Stimulated activated CD8-positive, alpha-beta memory T cell treated with anti-CD3 and anti-CD28 coated beads, Interleukin-12 subunit alpha, Interleukin-12 subunit beta, amount 100 ng/mL, for 4 hours (primary cell): ENCODE data around the gene CCDC152.

ENCODE experiments used
- DNase-seq: peaks from one replicate; pipeline ENCODE4 v3.0.0-alpha.2; 2020; ENCODE audit warnings: low read depth

CCDC152 gene

DNA sequence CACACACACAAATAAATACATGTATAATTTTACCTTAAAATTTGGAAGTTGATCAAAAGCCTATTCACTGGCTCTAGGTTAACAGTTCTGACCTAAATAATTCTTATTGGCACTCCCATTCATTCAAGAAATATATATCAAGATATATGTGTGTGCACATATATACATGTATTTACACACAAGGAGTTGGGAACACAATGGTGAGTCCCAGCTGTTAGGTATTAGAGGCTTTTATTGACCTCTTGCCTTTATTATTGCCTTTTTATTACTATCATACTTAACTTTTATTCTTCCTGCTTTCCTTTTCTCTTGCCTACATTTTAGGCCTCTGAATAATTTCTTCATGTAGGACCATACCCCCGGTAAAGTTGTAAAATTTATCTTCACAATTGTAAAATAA, 25.0 kb downstream of the CCDC152 start:
- DNase-seq, result no peak

DNA sequence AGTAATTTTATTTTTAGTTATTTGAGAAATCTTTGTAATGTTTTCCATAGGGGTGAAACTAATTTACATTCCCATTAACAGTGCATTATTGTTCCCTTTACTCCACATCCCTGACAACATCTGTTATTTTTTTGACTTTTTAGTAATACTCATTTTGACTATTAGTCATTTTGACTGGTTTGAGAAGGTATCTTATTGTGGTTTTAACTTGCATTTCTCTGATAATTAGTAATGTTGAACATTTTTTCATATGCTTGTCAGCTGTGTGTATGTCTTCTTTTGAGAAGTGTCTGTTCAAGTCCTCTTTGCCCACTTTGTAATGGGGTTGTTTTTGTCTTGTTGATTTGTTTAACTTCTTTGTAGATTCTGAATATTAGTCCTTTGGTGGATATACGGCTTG, 27.5 kb downstream of the CCDC152 start:
- DNase-seq, result no peak

DNA sequence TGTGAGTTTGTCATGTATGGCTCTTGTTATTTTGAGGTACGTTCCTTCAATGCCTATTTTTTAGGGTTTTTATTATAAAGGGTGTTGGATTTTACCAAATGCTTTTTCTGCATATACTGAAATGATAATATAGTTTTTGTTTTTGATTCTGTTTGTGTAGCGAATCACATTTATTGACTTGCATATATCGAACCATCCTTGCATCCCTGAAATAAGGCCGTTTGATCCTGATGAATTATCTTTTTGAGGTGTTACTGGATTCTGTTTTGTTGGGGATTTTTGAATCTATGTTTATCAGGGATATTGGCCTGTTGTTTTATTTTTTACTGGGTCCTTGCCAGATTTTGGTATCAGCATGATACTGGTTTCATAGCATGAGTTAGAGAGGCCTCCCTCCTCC, 29.1 kb downstream of the CCDC152 start:
- no peak for DNase-seq

DNA sequence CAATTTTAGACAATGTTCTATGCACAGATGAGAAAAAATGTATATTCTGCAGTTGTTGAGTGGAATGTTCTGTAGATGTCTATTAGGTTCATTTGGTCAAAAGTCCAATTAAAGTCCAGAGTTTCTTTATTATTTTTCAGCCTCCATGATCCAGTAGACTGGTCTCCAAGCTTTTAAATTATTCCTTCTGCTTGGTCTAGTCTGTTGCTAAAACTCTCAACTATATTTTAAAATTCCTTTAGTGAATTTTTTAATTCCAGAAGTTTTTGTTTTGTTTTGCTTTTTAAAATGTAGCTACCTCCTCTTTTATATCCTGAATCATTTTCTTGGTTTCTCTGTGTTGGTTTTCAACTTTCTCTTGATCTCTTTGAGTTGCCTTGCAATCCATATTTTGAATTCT, 30.5 kb downstream of the CCDC152 start:
- DNase-seq, result no peak

DNA sequence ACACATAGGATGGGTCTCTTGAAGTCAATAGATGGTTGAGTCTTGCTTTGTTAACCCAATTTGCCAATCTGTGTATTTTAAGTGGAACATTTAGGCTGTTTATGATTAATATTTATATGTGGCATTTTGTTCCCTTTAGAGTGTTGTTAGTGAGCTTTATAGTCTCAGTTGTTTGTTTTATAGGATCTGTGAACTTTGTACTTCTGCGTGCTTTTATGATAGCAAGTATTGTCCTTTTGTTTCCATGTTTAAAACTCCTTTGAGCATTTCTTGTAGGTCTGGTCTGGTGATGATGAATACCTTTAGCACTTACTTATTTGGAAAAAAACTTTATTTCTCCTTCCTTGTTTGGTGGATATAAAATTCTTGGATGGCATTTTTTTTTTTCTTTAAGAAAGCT, 31.2 kb downstream of the CCDC152 start:
- no peak for DNase-seq

DNA sequence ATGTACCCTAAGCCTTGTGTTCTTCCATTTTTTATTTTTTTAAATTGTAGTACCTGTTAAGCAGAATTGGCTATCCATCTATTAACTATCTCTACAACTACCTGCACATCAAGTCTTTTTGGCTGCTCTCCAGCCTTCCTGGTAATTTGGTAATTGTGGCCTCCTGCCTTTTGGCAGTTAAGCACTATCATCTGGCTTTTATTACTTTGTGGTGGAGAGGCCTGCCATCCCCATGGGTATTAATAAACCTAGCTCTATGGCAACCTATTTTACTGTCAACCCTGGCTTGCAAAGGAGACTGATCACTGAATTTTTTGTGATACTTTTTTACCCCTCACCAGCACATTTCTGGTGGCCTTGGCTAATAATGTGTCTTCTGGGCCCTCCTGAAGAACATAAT, 34.5 kb downstream of the CCDC152 start:
- DNase-seq, result no peak

DNA sequence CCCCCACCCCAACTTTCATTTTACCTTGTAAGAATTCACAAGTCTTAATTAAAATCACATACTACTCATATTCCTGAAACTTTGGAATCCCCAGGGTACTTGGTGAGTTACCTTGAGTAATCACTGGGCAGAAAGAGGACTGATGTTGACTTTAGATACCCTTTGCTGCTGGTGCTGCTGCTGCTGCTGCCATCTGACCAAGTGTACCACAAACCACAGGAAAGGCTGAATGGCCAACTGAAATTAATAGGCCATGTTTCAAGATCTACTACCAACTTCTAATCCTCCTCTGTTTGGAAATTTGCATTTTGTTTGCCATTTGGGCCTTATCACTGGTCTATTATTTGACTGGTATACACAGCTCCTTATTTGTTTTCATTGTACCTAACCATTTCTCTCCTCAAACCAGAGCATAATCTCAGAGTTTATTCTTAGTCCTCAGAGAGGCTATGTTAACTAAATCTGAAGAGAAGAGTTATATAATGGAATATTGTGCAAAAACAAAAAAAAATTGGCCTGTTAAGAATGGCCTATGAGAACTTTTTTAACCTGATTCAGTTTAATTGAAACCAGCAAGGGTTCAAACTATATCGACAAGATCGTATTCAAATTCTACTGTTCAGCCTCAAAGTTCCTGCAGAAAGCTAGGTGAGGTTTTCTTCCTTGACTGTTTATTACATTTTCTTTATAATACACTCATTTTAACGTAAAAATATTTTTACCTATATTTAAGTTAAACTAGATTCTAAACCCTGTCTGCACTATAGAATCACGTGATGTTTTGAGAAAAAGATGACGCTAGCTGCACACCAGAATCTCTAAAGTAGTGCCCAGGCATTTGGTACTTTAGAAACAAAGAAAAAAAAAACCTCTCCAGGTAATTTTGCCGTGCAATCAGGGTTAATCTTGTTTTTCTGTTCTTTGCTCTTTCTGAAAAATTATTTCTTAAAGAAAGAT, 41.9 kb downstream of the CCDC152 start:
- no peak for DNase-seq

DNA sequence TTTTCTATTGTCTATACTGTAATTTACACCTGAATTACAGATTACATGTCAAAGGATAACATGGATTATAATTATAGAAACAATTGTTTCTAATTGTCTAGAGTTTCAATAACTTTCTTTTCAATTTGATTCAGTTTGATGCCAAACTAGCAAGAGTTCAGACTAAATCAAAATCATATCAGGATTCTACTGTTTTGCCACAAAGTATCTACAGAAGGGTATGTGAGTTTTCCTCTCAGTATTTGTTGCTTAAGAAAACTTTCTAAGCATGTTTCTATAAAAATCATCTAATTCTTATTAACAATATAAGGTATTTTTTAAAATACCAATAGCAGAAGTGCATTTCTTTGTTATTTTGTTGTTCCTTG, 42.6 kb downstream of the CCDC152 start:
- DNase-seq, result no peak

DNA sequence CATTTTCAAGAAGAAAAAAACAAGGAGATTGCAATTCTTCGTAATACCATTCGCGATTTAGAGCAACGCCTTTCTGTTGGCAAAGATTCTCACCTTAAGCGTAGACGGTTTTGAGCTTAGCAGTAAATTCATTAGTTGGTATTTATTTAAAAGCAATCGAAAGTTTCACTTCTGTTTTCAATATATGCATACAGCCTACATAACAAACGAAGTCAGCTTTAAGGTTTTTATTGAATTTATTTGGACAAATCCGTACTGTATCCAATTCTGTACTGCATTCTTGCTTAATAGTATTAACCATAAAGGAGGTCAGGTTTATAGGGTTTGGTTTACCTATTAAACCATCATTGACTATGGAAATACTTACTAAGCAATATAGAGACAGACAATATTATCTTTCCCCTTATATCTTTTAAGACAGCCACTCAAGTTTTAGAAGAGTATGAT, 43.1 kb downstream of the CCDC152 start:
- DNase-seq, result no peak

DNA sequence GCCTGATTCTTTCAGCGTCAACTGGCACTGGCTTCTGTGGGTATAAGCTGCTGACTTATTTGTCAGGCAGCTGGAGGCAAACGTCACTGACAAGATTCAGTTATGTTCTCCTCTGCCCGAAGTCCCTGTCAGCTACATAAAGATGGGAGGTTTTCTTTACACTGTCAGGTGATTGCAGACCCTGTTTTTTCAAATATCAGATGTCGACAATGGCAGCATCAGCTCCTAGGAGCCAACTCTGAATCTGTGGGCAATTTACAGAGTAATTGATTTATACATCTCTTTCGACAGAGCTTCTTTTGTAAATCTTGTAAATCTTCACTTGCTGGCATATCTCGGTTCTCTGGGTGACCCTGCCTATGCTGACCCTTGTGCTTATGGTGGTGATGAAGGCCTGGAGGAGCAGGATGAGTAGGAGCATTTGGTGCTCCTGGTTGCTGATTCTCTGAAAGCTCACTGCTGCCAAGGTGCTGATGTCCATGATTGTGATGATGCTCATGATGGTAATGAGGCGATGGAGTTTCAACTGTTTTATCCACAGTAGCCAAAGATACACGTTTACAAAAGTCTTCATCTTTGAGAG, 44.2 kb downstream of the CCDC152 start:
- no peak for DNase-seq

DNA sequence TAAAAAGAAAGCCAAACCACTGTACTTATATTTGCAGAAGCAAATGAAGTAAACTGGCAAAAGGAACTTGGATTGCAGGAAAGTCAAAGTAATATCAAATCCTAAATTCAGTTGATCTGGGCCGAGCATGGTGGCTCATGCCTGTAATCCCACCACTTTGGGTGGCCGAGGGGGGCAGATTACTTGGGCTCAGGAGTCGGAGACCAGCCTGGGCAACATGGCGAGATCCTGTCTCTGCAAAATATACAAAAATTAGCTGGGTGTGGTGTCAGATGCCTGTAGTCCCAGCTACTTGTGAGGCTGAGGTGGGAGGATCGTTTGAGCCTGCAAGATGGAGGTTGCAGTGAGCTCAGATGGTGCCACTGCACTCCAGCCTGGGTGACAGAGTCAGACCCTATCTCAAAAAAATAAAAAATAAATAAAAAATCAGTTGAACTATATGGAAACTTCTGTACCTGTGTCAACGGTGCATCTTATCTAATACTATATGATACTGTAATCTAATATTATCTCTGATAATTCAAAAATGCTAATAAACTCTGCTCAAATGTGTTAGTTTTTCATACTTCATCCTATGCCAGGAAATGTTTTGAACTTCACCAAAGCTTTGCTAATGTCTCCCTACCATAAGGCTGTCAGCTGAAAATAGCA, 45.0 kb downstream of the CCDC152 start:
- no peak for DNase-seq

DNA sequence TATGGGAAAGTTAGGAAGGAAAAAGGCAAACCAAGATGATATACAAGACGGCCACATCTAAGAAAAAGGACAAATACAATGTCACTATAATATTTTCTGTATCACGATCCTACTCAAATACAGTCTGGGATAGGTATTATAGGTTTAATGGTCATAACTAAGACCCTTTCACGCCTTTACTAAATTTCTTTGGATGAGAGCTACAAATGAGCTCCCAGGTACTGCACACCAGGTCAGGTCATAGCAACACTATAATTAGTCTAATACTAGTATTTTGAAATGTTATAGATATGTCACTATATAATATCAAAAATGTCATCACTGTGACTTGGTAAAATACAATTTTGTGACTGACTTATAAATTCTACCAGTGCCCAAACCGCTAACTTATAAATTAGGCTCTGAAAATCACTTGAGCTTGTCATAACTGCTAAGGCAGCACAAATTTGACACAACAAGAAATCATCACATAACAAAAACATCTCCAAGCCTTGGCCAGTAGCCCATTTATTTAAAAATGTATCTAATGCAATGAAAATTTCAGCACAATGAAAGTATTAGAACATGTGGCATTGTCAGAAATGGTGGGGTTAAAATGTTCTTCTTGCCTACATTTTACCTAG, 48.2 kb downstream of the CCDC152 start:
- DNase-seq, result no peak

DNA sequence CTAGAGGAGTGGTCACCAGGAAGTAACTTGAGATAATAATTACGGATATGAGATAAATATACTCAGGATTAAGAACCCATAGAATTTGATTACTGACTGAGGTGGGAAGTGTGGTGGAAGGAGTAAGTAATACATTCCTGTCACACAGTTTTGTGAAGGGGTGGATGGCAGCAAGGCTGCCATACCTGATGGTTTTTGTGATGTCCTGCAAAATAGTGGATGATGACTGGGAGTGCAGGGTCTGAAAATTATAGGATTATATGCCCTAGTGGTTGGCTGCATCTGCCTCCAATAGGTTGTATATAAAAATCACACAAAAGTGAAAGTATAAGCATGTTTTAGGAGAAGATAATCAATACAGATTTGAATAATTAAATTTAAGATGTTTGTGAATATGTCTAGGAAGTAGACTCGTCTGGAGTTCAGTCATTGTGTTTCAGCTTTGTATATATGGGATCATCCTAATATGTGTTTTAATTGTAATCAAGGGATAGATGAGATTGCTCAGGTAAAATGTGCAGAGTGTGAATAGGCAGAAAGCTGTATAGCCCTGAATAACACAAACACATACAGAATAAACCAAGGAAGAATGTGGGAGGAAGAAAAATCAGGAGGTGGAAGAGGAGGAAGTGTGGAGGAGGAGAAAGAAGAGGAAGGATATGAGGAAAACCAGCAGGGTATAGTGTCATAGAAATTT, 49.5 kb downstream of the CCDC152 start:
- no peak for DNase-seq

DNA sequence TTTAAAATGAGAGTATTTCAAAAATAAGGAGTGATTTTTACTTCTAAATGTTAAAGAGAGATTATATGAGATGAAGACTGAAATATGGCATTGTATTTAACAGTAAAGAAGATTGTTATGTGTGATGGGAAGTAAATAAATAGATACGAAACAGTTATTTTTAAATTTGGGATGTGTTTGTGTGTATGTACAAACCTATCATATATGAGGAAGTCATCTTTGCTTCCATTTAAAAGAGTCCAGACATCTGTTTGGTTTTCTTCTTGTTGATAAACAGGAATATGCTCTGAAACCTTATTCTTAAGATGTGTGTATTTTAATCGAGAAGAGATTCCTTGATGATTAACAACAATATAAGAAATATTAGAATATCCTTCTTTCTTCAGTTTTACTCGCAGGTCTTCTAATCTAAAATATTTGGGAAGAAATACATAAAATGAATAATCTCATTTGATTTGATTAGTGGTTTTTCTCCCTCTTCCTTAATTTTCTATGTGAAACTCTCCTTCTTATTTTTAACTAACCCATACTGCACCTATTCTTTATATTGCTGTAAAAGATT, 50.2 kb downstream of the CCDC152 start:
- no peak for DNase-seq

DNA sequence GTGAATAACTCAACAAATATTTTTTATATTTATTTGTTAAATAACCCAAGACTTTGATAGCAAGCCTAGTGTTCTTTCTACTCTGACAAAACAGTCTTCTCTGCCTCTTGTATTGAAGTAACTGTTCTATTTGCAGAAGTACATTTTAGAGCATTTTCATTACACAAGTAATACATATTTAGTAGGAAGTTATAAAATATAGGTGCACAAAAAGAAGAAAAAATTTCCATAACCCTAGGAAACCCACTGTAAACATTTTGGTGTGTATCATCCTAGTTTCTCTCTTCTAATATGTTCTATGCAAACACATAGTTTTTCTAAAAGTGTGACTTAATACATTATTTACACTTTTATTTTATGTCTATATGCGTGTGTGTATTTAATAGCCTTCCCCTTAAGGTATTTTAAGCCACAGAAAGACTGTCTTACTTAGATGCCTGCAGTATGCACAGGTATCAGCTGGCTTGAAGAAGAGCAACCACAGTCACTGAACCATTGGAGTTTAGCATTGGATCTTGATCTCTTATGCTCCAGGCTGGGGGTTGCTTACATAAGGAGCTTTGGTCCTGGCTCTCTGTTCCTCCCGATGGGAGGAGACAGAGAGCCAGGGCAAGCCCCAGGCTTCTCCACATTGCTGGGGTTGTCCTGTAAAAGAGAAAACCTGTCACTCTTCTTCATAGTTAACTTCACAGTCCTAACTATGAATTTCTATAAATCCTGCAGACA, 51.3 kb downstream of the CCDC152 start:
- no peak for DNase-seq

DNA sequence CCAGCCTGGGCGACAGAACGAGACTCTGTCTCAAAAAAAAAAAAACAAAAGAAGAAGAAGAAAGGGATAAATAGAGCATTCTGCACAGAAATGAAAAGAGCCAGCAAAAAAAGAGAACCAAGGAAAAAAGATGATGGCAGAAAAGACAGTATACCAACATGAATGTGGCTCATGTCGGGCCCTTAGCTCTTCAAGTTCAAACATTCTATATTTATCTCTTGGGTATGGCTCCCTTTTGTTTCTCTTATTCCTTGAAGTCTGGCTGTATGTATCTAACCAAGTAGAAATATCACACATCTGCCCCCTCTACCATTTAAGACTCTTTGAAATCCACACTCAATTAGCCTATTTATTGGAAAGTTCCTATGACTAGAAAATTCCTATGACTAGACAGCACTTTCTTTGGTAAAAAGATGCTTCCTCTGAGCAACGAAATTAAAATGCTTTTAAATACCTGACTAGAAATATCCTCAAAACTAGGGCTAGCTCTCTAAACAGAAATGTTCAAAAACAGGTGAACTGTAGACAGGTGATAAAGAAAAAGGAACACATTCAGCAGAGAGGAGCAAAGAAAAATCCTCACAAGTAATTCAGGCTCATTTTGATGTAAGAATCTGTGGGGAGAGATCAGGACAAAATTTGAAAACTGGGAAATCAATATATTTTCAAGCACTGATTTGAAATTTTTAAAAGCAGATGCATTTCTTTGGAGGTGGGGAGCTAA, 52.4 kb downstream of the CCDC152 start:
- DNase-seq, result no peak

DNA sequence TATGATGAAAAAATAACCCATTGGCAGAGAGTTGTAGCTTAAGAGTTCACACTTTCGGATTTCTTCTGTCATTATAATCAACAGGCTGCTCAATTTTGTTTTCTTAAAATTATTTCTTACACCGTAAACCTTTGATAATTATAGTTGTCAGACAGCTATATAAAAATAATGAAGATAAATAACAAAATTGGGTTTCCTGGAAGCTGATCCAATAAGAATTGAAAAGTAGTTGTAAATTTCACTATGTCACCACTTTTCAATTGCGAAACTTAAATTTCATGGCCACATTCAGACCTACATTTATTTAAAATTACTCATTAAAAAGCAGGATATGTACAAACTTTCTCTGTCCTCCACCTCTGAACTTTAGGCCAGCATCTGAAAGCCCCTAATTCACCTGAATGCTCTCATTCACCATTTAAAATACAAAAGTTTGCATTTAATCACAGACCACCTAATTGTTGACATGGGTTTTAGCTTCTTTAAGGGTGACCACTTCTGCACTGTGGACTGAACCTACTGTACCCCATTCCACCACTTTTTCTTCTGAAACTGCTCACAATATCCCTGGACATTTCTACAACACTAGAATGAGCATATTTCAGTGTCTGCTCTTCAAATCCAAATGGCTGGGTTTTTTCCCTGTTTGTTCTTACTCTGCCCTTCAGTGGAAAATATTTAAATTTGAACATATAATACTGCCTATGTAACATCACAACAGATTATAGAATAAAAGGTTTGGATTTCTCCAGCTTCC, 54.4 kb downstream of the CCDC152 start:
- DNase-seq, result no peak

DNA sequence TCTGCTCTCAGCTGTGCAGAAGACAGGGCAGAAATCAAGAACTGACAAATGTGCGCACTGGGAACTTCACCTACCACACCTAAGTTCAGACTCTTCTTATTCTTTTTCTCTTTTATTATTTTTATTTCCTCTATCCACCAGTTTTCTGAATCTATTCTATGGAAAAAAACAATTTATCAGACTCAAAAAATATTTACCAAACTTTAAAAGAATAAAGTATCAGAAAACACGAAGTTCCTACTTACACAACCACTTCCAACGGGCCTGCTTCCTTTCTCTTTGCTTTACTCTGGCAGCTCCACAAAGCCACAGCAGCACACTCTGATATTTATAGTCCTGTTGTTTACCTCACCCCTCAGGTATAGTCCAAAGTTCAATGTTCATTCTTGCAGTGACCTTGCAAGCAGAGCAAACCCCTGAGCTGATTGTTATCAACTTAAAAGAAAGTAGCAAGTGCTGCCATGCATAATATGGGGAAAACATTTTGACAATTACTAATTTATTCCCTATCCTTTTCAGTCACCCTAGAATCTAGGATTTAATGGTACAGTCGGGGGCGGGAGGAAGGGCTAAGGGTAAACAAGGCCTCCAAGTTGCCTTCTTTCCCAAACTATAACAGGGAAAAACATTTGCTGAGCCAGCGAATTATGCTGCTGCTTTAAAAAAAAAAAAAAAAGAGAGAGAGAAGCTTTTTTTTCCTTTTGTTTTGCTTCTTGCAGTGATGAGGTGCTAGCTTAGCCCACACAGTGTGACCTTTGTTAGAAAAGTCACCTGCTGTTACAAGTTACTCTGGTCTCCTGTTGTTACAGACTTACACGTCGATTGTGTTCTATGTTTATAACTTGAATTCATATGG, 55.2 kb downstream of the CCDC152 start, which contains the start of gene SELENOP:
TSS of gene SELENOP (minus strand) at position 302 of the 856 bp plus-strand sequence. CDS start 3,539 bp downstream, outside the sequence.
- no peak for DNase-seq
